Ovary (tissue), 9 donors: ENCODE data around the gene FAM107A. TPM values are rescaled to one million over a fixed set of nuclear protein-coding genes. Genes with fewer than 3 reads are reported as not detected.
A peak's percentile ranks its signal among the peaks of the same experiment; 100 is the strongest.

Experiments
- DNase-seq, 5 donors: peaks; one replicate each; pipeline ENCODE4 v3.0.0-alpha.2; 2019 to 2020
- H3K27ac ChIP-seq, 2 donors: fragments of 200-600 bp; one replicate each; pipeline versions ENCODE4 v1.5.1 to v1.8.0; 2019 to 2022
- H3K27me3 ChIP-seq: fragments of 200-600 bp; one replicate; pipeline ENCODE4 v1.8.0; 2022
- H3K36me3 ChIP-seq: fragments of 200-600 bp; sonication (generic); one replicate; pipeline ENCODE4 v1.5.1; 2019
- H3K4me1 ChIP-seq: one replicate; pipeline ENCODE4 v1.8.1; 2013; ENCODE audit warnings: mild to moderate bottlenecking, moderate library complexity; ENCODE audit not compliant: insufficient read depth
- H3K4me3 ChIP-seq: fragments of 200-600 bp; sonication (generic); one replicate; pipeline ENCODE4 v1.5.1; 2017
- H3K9me3 ChIP-seq, 2 donors: fragments of 200-600 bp in 1 of 2; sonication (generic) in 1 of 2; one replicate each; pipeline versions ENCODE4 v1.5.1 to v1.8.1; 2013 to 2019; ENCODE audit warnings: mild to moderate bottlenecking in 1 of 2, moderate library complexity in 1 of 2
- CTCF ChIP-seq, 3 donors: fragments of 450-650 bp in 2 of 3; fragments of 200-600 bp in 1 of 3; IDR thresholded peaks; one replicate each; pipeline versions ENCODE4 v1.5.1 to v1.8.0; 2016 to 2022; ENCODE audit warnings: antibody characterized with exemption in 3 of 3, mild to moderate bottlenecking in 1 of 3
- EP300 ChIP-seq: sonication (generic); formaldehyde crosslinking; IDR thresholded peaks from one replicate; pipeline ENCODE4 v1.6.1; 2017; ENCODE audit warnings: antibody characterized with exemption
- POLR2A ChIP-seq: fragments of 450-650 bp; IDR thresholded peaks from one replicate; pipeline ENCODE4 v1.6.1; 2017; ENCODE audit warnings: antibody characterized with exemption, mild to moderate bottlenecking, moderate library complexity
- WGBS, 3 donors: extraction: QIAGEN DNeasy Blood & Tissue Kit in 1 of 3; methylation state at CpG; one replicate each; pipeline versions ENCODE4 v1.1.5 to v1.1.7; 2013 to 2017; 5-methylcytosine and 5-hydroxymethylcytosine counted together
- intact Hi-C, 4 donors: fragments of 100-400 bp; cut with DNase I; formaldehyde crosslinking; loops; one replicate each; pipeline versions ENCODE4 v1.11.0 to v1.15.1; 2022 to 2023
- polyA plus RNA-seq, 2 donors: library from polyadenylated mRNA; stranded (reverse); fragments of 200-250 nt in 1 of 2; fragments of 350-450 nt in 1 of 2; fragmentation: Illumina TruSeq in 1 of 2; extraction: RNeasy Lipid Tissue Mini Kit (QIAGEN cat#74804) in 1 of 2; gene quantifications; one replicate each; pipeline ENCODE4 v1.2.3, GENCODE V29; 2013 to 2014
- total RNA-seq, 7 donors: library from RNA; depleted of rRNA in 2 of 7; stranded (reverse); fragments of >200 nt in 2 of 7; fragmentation: NEBNext Ultra II Directional in 3 of 7; extraction: Animal tissue kit (Norgen Biotek cat#: 25700) in 3 of 7; gene quantifications; one replicate each; pipeline versions ENCODE4 v1.1.0 to v1.2.4, GENCODE V29; 2016 to 2023
- donor health status: DM: no; HTN: no; CAD: no; lungs with moderate emphysema.
- donor health status: DM: no; HTN: no; CAD: no.
- donor health status: Bipolar disorder and iron deficiency.
- donor health status: DM: yes; HTN: yes; CAD: no.
- donor health status: DM: no; HTN: no; CAD: no.
- donor health status: DM: yes; HTN: yes; CAD: no.

FAM107A gene
- total and polyA plus RNA-seq, 9 donors = 2.7 to 47.3 (median 14.4) TPM

DNA sequence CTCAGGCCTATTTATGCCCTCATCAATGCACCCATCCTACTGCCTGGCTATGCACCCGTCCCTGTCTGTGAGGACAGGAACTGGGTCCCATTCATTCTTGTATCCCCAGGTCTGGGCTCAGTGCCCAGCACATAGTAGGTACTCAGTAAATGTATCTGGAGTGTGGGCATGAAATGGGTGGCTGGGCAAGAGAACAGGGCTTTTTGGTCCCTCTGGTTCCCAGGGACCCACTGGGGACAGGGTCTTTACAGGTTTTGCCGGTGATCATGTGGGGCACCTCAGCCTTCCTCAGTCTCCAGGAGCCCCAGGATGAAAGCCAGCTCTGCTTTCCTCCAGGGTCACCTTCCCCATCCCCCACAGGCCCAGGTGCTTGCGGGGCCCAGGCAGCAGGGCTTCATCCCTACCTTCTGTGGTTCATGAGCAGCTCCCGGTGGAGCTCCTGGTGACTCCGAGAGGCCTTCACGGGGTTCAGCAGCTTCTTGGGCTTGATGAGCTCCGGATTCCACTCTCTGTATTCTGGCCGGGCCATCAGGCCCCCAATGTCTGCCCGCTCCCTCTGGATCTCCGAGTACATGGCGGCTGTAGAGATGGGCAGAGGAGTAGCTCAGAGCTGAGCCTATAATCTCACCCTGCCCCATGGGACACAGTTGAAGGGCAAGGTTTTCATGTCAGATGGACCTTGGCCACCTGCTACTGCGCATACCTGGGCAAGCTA, 7.7 kb downstream of the FAM107A start:
- H3K9me3 ChIP-seq = no peaks in the 10 kb centered on the region
- 92% methylated on average over 12 of the region's 12 CpGs for WGBS, 3 donors
- H3K27ac ChIP-seq = no peak overlapping the region
- H3K4me1 ChIP-seq = no peaks in the 10 kb centered on the region
- no peak overlapping the region for H3K4me3 ChIP-seq
- intact Hi-C loops = loop anchor here (2.0 to 5.0 kb wide), 2 partner anchors 61 to 63 kb away; no protein-coding TSS in a partner anchor
- H3K27me3 ChIP-seq = no peaks in the 10 kb centered on the region
- no peak for DNase-seq
- TF ChIP-seq EP300 (no peak), CTCF (IDR thresholded peaks at IDR 0.05) (no peak), POLR2A (no peak)
- no peaks in the 10 kb centered on the region for H3K36me3 ChIP-seq

DNA sequence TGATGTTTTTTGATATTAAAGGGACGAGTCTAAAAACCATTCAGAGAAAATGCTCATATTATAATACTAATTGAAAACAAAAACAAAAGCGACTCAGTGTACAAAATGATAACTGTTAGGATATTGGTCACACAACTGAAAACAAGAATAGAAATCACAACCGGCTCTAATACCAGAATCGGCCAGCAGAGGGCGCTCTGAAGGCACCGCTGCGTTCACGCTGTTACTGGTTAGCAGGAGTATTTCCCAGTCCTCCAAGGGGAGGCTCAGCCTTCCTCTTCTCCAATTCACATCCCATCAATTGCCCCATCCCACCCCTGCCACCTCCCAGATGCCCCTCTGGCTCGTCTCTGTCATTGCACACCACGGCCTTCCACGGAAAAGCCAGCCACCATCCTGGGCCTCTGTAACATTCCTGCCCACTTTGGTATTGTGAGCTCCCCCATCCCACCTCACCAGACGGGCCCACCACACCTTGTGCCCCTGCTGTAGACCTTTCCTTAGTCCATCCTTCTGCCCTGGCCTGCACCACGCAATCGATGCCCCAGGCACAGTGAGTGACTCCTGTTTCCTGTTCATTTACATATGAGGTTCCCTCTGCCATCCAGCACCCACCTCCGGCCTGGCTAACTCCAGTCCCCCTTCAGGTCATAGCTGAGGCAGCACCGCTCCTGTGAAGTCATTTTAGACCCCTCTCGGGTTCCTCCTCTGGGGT, 8.5 kb downstream of the FAM107A start:
- WGBS, 3 donors = 30 to 35% (median 33%) methylated on average over 17 of the region's 17 CpGs
- intact Hi-C loops = loop anchor here in 3 of 4 donors (2.0 kb wide), 1 partner anchor 62 kb away; no protein-coding TSS in a partner anchor
- Histone ChIP-seq H3K36me3 (no peaks in the 10 kb centered on the region), H3K4me1 (no peaks in the 10 kb centered on the region), H3K27me3 (no peaks in the 10 kb centered on the region), H3K27ac (no peak overlapping the region), H3K4me3 (no peak overlapping the region), H3K9me3 (no peaks in the 10 kb centered on the region)
- DNase-seq = peak; percentile 66 to 89 (median 82)
- TF ChIP-seq CTCF (IDR thresholded peaks at IDR 0.05) (peak; percentile 78 to 93 (median 82)), EP300 (no peak), POLR2A (no peak)

DNA sequence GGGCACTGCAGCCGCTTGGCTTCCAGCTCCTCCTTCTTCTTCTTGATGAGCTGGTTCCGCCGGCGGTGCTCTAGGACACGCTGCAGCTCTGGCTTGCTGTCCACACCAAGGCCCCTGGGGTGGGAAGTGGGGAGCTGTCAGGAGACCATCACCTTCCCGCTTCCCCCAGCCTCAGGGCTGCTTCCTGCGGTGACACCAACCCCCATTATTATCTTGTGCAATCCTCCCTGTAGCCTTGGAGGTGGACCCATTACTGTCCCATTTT, 10.0 kb downstream of the FAM107A start:
- H3K4me1 ChIP-seq = no peaks in the 10 kb centered on the region
- no peaks in the 10 kb centered on the region for H3K27me3 ChIP-seq
- H3K9me3 ChIP-seq = no peaks in the 10 kb centered on the region
- 87 to 91% (median 89%) methylated on average over 7 of the region's 7 CpGs for WGBS, 3 donors
- no peak for TF ChIP-seq EP300
- TF ChIP-seq CTCF (IDR thresholded peaks at IDR 0.05) = no peak
- no peak for TF ChIP-seq POLR2A
- H3K4me3 ChIP-seq = no peak overlapping the region
- no peaks in the 10 kb centered on the region for H3K36me3 ChIP-seq
- intact Hi-C loops = no loop called here
- no peak overlapping the region for H3K27ac ChIP-seq
- DNase-seq = no peak

DNA sequence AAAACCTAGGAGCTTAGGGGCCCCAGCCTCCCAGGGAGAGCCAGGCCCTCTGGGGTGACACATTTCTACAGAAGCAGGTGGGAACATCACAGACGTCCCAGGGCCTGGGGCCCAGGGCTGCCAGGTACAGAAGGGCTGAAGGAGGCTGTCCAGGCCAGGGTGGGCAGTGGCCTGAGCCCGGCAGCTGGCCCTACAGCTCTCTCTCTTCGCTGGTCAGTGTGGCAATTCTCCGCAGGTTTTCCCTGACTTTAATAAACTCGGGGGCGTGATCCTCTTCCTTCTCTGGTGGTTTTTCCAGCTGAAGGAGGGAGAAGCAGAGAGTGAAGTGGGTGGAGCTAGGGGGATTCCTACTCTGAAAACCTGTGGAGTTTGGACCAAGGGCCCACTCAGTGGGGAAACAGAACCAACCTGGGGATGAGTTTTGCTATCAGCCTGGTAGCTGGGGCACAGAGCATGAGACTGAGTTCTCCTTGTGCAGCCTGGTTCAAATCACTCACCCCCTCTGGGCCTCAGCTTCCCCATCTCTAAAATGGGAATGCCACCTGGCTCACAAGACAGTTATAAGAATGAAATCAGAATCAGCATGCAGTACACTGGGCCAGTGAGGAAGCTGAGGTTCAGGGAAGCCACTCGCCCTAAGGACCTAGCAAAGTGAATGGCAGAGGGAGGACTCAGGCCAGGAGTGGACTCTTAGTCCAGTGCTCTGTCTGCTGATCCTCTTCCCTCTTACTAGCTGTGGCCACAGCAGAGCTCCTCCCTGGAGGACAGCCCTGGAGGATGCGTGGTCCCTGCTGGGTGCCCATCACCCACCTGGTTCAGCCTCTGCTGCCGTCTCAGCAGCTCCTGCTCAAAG, 10.6 kb downstream of the FAM107A start:
- Histone ChIP-seq H3K9me3 (no peaks in the 10 kb centered on the region), H3K36me3 (no peaks in the 10 kb centered on the region), H3K27me3 (no peaks in the 10 kb centered on the region), H3K27ac (no peak overlapping the region), H3K4me3 (no peak overlapping the region), H3K4me1 (no peaks in the 10 kb centered on the region)
- WGBS, 3 donors = 85 to 91% (median 88%) methylated on average over 9 of the region's 9 CpGs
- no peak for TF ChIP-seq CTCF (IDR thresholded peaks at IDR 0.05)
- TF ChIP-seq EP300 = no peak
- no peak for TF ChIP-seq POLR2A
- intact Hi-C loops = no loop called here
- no peak for DNase-seq
